ENCODE results near the gene ZNF423. TPM values are rescaled to one million over a fixed set of nuclear protein-coding genes. Genes with fewer than 3 reads are reported as not detected.

Gene ZNF423
- polyA plus RNA-seq, 1 donor from 2014 or later = 4.5 TPM

DNA sequence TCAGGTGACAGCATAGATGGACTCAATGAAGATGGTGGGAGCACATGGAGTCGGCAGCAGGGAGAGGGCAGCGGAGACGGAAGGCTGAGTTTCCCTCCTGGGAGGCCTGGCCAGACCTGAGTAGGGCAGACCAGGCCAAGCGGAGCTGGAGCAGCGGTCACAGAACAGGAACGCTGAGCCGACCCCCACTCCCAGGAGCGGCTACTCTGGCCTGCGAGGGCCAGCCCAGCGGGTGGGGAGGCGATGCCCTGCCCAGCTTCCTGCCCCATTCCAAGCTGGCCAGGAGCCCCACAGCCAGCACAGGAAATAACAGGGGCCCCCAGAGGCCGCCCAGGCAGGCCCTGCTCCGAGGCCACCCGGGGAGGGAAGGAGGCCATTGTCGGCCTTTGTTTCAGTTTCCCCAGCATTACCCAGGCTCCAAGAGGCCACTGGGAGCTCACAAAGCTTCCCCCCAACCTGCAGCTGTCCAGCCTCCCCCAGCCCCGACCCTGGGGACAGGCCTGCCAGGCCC, 79.8 kb downstream of the ZNF423 start:
- Histone ChIP-seq H3K27ac (ENCODE audit: low read length) (no peak overlapping the region), H3K9me3 (ENCODE audit: low read length) (no peaks in the 10 kb centered on the region), H4K20me1 (ENCODE audit: insufficient read depth) (no peaks in the 10 kb centered on the region), H3K27me3 (ENCODE audit: insufficient read depth, low read depth, low read length) (no peaks in the 10 kb centered on the region), H3K4me3 (ENCODE audit: low read length) (no peak overlapping the region), H2AFZ (ENCODE audit: low read depth, low read length) (no peak overlapping the region), H3K9ac (ENCODE audit: low read length) (no peak overlapping the region), H3K79me2 (replicated peaks; ENCODE audit: insufficient read depth, low read length) (no peaks in the 10 kb centered on the region), H3K4me2 (ENCODE audit: low read length) (no peak overlapping the region), H3K9me2 (ENCODE audit: insufficient read depth, low read length) (no peaks in the 10 kb centered on the region), H3K36me3 (ENCODE audit: insufficient read depth, low read length) (no peaks in the 10 kb centered on the region), H3F3A (ENCODE audit: insufficient read depth, low read length, poor library complexity, severe bottlenecking) (no peaks in the 10 kb centered on the region)
- no peak for TF ChIP-seq POLR2AphosphoS5 (IDR thresholded peaks at IDR 0.05)
- TF ChIP-seq REST (IDR thresholded peaks at IDR 0.05; ENCODE audit: borderline replicate concordance) = no peak
- TF ChIP-seq EP300 (conservative IDR thresholded peaks at IDR 0.05; ENCODE audit: poor library complexity, severe bottlenecking) = no peak
- no peak for TF ChIP-seq RAD21 (conservative IDR thresholded peaks at IDR 0.05)
- TF ChIP-seq CTCF (IDR thresholded peaks at IDR 0.05; ENCODE audit: poor library complexity, severe bottlenecking) = no peak
- no peak for TF ChIP-seq EZH2 (IDR thresholded peaks at IDR 0.05; ENCODE audit: borderline replicate concordance, insufficient read depth, low read length, poor library complexity, severe bottlenecking)
- no peak for TF ChIP-seq TAF1 (IDR thresholded peaks at IDR 0.05; ENCODE audit: low read depth)
- TF ChIP-seq SMC3 (conservative IDR thresholded peaks at IDR 0.05; ENCODE audit: poor library complexity) = no peak

DNA sequence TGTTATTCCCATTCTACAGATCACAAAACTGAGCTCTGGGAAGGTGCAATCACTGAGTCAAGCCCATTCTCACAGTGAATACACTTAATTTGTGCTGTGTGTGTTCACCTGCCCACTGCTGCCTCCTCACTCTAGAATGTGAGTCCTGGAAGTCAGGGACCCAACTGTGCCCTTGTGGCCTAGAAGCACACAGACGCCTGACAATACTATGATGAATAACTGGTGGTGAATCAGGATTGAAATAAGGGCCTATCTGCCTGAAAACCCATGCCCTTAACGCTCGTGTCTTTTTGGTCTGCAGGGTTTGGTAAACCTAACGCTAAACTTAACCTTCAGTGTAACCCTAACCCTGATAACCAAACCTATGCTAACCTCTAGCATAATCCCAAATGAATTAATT, 80.3 kb downstream of the ZNF423 start:
- Histone ChIP-seq H3K4me2 (ENCODE audit: low read length) (no peak overlapping the region), H2AFZ (ENCODE audit: low read depth, low read length) (no peak overlapping the region), H3K9me2 (ENCODE audit: insufficient read depth, low read length) (no peaks in the 10 kb centered on the region), H3K27ac (ENCODE audit: low read length) (no peak overlapping the region), H3K36me3 (ENCODE audit: insufficient read depth, low read length) (no peaks in the 10 kb centered on the region), H3K79me2 (replicated peaks; ENCODE audit: insufficient read depth, low read length) (no peaks in the 10 kb centered on the region), H3K4me3 (ENCODE audit: low read length) (no peak overlapping the region), H4K20me1 (ENCODE audit: insufficient read depth) (no peaks in the 10 kb centered on the region), H3K27me3 (ENCODE audit: insufficient read depth, low read depth, low read length) (no peaks in the 10 kb centered on the region), H3F3A (ENCODE audit: insufficient read depth, low read length, poor library complexity, severe bottlenecking) (no peaks in the 10 kb centered on the region), H3K9ac (ENCODE audit: low read length) (no peak overlapping the region), H3K9me3 (ENCODE audit: low read length) (no peaks in the 10 kb centered on the region)
- TF ChIP-seq SMC3 (conservative IDR thresholded peaks at IDR 0.05; ENCODE audit: poor library complexity) (no peak), EZH2 (IDR thresholded peaks at IDR 0.05; ENCODE audit: borderline replicate concordance, insufficient read depth, low read length, poor library complexity, severe bottlenecking) (no peak), RAD21 (conservative IDR thresholded peaks at IDR 0.05) (no peak), POLR2AphosphoS5 (IDR thresholded peaks at IDR 0.05) (no peak)

DNA sequence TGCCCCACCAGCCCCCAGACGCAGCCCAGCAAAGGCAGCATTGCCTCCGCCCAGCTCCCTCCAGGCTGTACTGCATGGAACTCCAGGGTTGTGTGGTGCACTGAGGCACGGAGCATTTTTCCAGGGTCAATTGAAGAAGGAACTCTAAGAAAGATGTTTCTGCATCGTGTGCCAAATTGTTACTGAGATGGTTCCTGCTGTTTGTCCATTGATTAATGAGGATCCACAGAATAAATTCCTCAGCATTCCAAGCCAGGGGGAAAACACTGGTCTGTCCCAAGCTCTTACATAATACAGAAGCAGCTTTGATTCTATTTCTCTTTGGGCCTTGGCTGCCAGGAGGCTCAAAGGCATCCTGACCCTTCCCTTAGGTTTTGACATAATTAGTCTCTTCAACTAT, 80.9 kb downstream of the ZNF423 start:
- Histone ChIP-seq H3K9me2 (ENCODE audit: insufficient read depth, low read length) (no peaks in the 10 kb centered on the region), H3F3A (ENCODE audit: insufficient read depth, low read length, poor library complexity, severe bottlenecking) (no peaks in the 10 kb centered on the region), H3K9ac (ENCODE audit: low read length) (no peak overlapping the region), H2AFZ (ENCODE audit: low read depth, low read length) (no peak overlapping the region), H3K79me2 (replicated peaks; ENCODE audit: insufficient read depth, low read length) (peaks cover 4% of the 10 kb centered on the region), H3K36me3 (ENCODE audit: insufficient read depth, low read length) (no peaks in the 10 kb centered on the region), H3K9me3 (ENCODE audit: low read length) (no peaks in the 10 kb centered on the region), H3K27ac (ENCODE audit: low read length) (no peak overlapping the region), H3K4me3 (ENCODE audit: low read length) (no peak overlapping the region), H3K4me2 (ENCODE audit: low read length) (no peak overlapping the region), H3K27me3 (ENCODE audit: insufficient read depth, low read depth, low read length) (no peaks in the 10 kb centered on the region), H4K20me1 (ENCODE audit: insufficient read depth) (no peaks in the 10 kb centered on the region)
- TF ChIP-seq TAF1 (IDR thresholded peaks at IDR 0.05; ENCODE audit: low read depth) (no peak), EZH2 (IDR thresholded peaks at IDR 0.05; ENCODE audit: borderline replicate concordance, insufficient read depth, low read length, poor library complexity, severe bottlenecking) (no peak), POLR2AphosphoS5 (IDR thresholded peaks at IDR 0.05) (no peak), EP300 (conservative IDR thresholded peaks at IDR 0.05; ENCODE audit: poor library complexity, severe bottlenecking) (no peak), MXI1 (conservative IDR thresholded peaks at IDR 0.05; ENCODE audit: poor library complexity, severe bottlenecking) (no peak), REST (IDR thresholded peaks at IDR 0.05; ENCODE audit: borderline replicate concordance) (no peak), SMC3 (conservative IDR thresholded peaks at IDR 0.05; ENCODE audit: poor library complexity) (no peak), RAD21 (conservative IDR thresholded peaks at IDR 0.05) (no peak), CTCF (IDR thresholded peaks at IDR 0.05; ENCODE audit: poor library complexity, severe bottlenecking) (no peak)
